GM18505 (cell line): Measurements from ENCODE around the gene ZNF576.
"Not testable (repeated sequence)": the region's sequence is repeated elsewhere in the genome, so short reads cannot be mapped to it uniquely, and the experiment has no call there.

Experiments used
- ATAC-seq: cut with Tn5 transposase; IDR thresholded peaks from one replicate; pipeline ENCODE4 v1.9.1; 2021; ENCODE audit not compliant: unreplicated experiment
- POLR2A ChIP-seq: IDR thresholded peaks from 4 replicates; pipeline ENCODE4 v1.6.1; 2011; ENCODE audit warnings: borderline replicate concordance; ENCODE audit not compliant: insufficient read depth, insufficient read length; ENCODE audit errors: extremely low read depth

The ZNF576 gene

DNA sequence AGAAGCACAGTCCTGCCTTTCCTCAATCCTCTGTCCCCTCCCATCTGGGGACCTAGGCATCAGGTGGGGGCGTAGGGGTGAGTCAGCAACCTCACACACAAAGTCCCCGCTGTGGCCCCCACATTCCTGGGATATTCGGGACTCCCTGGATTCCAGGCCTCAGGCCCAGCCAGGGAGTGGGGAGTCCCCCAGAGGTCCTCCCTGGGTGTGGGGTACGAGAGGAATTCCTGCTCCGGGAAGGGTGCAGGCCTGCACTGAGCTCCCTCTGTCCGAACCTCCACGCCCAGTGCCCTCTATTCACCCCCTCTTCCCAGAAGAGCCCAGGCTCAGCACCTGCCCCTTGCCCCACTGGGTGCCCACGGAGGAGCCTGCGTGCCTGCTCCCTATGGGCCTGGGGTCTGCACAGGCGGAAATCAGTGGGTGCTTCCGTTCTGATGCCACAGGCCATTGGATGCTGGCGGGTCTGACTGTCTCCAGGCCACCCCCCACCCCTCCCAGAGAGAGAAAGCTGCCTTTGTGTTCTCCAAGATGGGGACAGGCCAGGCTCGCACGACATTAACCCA is 39.8 kb downstream of the ZNF576 start:
- no peak for TF ChIP-seq POLR2A
- ATAC-seq: no peak

DNA sequence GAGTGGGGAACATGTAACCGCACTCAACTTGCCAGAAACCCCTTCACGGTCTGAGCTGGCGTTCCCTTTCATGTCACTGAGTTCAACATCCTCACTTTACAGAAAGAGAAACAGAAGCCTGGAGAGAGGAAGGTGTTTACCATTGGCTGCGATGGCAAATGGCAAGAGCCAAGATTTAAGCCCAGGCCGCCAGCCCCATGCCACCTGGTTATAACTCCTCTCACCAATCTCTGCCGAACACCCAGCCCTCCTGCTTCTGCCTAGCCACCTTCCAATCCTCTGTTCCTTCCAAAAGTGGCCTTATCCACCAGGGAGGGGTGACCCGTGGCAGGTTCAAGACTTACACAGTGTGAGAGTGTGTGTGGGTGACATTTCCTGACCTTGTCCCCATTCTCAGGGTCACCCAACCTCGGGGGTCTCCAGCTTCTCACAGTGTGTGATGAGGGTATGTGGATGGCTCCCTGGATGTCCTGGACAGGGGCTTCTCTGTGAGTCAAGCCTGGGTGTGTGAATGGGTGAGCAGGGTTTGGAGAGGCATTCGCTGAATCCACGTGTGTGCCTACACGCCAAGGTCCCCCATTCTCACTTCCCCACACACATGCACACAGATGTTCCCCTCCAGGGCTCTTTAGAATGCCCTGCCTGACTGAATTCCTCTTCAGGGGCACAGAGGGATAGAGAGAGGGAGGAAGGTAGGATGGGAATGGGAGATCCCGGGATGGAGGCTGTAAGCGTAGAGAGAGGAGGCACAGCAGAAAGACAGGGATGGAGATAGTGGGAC is 42.0 kb downstream of the ZNF576 start:
- ATAC-seq: no peak
- no peak for TF ChIP-seq POLR2A

- TF ChIP-seq POLR2A: no peak
- no peak for ATAC-seq
These were observed 42.7 kb downstream of the ZNF576 start for GRCh38 chr19:43638995-43639518.

DNA sequence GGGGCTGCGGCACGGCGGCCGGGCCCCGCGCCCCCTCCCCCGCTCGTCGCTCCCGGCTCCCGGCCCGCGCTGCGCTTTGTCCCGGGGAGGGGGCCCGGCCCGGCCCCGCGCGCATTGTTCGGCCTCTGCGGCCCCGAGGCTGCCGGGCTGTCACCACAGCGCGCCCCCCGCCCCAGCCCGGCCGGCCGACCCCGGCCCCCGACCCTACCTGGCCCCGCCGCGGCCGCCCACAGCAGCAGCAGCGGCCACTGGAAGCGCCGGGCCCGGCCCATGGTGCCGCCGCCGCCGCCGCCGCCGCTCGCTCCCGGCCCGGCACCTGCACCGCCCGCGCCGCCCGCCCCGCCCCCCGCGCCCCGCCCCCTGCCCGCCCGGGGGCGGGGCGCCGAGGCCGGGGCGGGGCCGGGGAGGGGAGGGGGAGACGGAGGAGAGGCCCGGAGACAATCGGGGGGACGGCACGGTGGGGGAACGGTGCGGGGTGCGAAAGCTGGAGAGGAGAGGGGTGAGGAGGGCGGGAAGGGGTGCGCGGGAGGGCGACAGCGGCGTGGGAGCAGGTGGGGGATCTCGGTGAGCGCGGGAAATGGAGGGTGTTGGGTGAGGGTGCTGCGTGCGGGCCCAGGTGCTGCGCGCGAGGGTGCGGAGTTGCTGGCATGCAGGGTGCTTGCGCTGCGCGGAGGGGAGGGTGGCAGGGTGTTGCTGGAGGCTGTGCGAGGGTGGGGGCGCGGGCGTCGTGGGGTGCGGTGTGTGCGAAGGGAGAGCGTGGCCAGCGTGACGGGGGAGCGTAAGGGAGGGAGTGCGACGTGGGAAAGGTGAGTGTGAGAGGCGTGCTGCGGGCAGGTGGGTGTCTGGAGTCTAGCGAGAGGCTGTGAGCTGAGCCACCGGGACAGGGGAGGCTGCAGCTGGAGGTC is 43.4 kb downstream of the ZNF576 start, which contains the start of gene CADM4:
CADM4 (minus strand) TSS at position 332 of the 905 bp plus-strand sequence; CDS start at position 272, 60 bp downstream.
- no peak for ATAC-seq

GRCh38 chr19:43640424-43640757 is 44.0 kb downstream of the ZNF576 start:
- no peak for TF ChIP-seq POLR2A
- no peak for ATAC-seq

More for the DNA sequence above, 43.4 kb downstream of the ZNF576 start, which contains the start of gene CADM4:
- no peak for TF ChIP-seq POLR2A

DNA sequence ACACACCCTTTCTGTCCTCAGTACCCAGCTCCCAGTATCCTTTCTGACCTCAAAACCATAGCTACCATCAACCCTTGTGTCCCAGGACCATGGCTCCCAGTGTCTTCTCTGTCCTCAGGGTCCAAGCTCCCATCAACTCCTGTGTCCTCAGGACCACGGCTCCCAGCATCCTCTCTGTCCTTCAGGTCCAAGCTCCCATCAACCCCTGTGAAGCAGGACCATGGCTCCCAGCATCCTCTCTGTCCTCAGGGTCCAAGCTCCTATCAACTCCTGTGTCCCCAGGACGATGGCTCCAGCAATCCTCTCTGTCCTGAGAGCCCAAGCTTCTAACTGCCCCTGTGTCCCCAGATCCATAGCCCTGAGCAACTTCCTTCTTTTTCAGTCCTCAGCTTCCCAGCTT is 44.9 kb downstream of the ZNF576 start:
- TF ChIP-seq POLR2A: no peak

GRCh38 chr19:43642531-43642930 is 46.1 kb downstream of the ZNF576 start:
- TF ChIP-seq POLR2A: no peak
- ATAC-seq: no peak

More for the DNA sequence above, 44.9 kb downstream of the ZNF576 start:
- ATAC-seq: no peak

DNA sequence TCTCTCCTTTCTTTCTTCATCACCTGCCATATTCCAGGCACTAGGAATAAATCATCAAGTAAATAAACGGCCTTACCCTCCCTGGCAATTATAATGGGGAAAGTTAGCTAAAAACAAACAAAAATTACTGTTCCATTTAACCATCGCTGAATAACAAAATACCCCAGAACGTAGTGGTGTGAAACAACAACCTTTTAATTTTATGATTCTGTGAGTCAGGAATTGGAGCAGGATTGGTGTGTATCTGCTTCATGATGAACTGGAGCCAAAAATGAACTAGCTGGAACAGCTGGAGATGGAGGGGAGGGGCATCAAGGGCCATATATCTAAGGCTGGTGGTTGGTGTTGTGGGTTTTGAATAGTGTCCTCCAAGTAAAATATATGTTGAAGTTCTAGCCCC is 46.9 kb downstream of the ZNF576 start:
- no peak for TF ChIP-seq POLR2A
- no peak for ATAC-seq

- no peak for ATAC-seq
- no peak for TF ChIP-seq POLR2A
These were observed 47.8 kb downstream of the ZNF576 start for GRCh38 chr19:43644181-43644580.

DNA sequence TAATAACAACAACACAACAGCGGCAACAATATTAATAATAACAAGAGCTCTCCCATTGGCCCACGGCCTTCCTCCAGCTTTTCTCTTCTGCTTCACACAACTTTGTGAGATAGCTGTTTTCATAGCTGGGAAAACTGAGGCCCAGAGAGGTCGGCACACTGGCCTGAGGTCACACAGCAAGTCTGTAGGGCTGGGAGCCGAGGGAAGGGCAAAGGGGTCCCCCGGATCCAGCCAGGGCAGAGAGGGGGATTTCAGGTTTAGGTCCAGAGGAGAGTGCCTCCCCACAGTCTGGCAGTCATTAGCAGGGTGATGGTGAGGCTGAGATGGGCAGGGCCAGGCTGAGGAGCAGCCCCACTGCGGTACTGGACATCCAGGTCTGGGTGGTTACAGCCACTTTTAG is 52.2 kb downstream of the ZNF576 start:
- ATAC-seq: no peak
- no peak for TF ChIP-seq POLR2A

- no peak for ATAC-seq
- TF ChIP-seq POLR2A: no peak
These were observed 53.1 kb downstream of the ZNF576 start for GRCh38 chr19:43649514-43649913.

DNA sequence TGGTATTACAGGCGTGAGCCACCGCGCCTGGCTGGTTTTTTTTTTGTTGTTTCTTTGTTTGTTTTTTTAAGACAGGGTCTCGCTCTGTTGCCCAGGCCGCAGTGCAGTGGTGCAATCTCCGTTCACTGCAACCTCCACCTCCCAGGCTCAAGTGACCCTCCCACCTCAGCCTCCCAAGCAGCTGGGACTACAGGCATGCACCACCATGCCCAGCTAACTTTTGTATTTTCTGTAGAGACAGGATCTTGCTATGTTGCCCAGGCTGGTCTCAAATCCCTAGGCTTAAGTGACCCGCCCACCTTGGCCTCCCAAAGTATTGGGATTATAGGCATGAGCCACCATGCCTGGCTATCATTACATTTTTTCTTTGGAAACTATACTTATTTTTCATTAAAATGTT is 53.9 kb downstream of the ZNF576 start:
- not testable (repeated sequence) for ATAC-seq
